BLaER1 (cell line): Measurements from ENCODE around the gene HACD4.
A peak's percentile ranks its signal among the peaks of the same experiment; 100 is the strongest.

ENCODE experiments used
- H3K27ac ChIP-seq: shearing (Covaris generic); formaldehyde crosslinking; 2 replicates; pipeline ENCODE4 v1.8.1; 2022
- H3K27me3 ChIP-seq: shearing (Covaris generic); formaldehyde crosslinking; 2 replicates; pipeline ENCODE4 v1.8.1; 2022
- H3K36me3 ChIP-seq: shearing (Covaris generic); formaldehyde crosslinking; 2 replicates; pipeline ENCODE4 v1.8.1; 2022
- H3K4me1 ChIP-seq: shearing (Covaris generic); formaldehyde crosslinking; 2 replicates; pipeline ENCODE4 v1.8.1; 2022
- H3K4me2 ChIP-seq: shearing (Covaris generic); formaldehyde crosslinking; 2 replicates; pipeline ENCODE4 v1.8.1; 2022
- H3K4me3 ChIP-seq: shearing (Covaris generic); formaldehyde crosslinking; 2 replicates; pipeline ENCODE4 v1.8.1; 2022
- H3K9ac ChIP-seq: shearing (Covaris generic); formaldehyde crosslinking; 2 replicates; pipeline ENCODE4 v1.8.1; 2022
- H3K9me3 ChIP-seq: shearing (Covaris generic); formaldehyde crosslinking; 2 replicates; pipeline ENCODE4 v1.8.1; 2022
- H4K20me1 ChIP-seq: shearing (Covaris generic); formaldehyde crosslinking; 2 replicates; pipeline ENCODE4 v1.8.1; 2022
- Cebpa-rat ChIP-seq: shearing (Covaris generic); IDR thresholded peaks from 2 replicates; pipeline ENCODE4 v1.8.1; 2022

Gene HACD4

DNA sequence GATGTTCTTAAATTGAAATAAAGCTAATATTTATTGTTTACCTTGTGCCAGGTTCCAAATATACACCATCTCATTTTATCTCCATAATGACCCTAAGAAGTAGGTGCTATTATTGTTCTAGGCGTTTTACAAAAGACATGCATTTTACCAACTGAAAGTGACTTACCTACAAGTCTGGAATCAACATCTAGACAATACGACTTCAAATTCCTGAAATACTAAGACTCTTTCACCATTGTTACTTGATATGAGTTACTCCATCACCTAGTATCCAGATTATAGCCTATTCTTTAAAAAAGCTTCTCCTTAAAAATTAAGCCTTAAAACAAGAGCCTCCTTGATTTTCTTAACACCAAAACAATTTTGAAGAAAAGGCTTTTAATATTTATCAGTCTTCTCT is 13.3 kb downstream of the HACD4 start:
- no peak for TF ChIP-seq Cebpa-rat
- Histone ChIP-seq H3K27ac (no peak overlapping the region), H3K36me3 (peaks cover 15% of the 10 kb centered on the region; the same call in 1 of the 2 replicates), H4K20me1 (no peaks in the 10 kb centered on the region), H3K4me2 (no peak overlapping the region), H3K9me3 (peaks cover 6% of the 10 kb centered on the region; the same call in 1 of the 2 replicates), H3K4me1 (no peaks in the 10 kb centered on the region), H3K9ac (no peak overlapping the region), H3K27me3 (no peaks in the 10 kb centered on the region), H3K4me3 (no peak overlapping the region)

- Histone ChIP-seq H3K27me3 (no peaks in the 10 kb centered on the region), H3K4me1 (no peaks in the 10 kb centered on the region), H4K20me1 (no peaks in the 10 kb centered on the region), H3K9ac (no peak overlapping the region), H3K4me3 (no peak overlapping the region), H3K9me3 (peaks cover under 1% of the 10 kb centered on the region; the same call in 1 of the 2 replicates), H3K36me3 (peaks cover 15% of the 10 kb centered on the region; the same call in 1 of the 2 replicates), H3K27ac (no peak overlapping the region), H3K4me2 (no peak overlapping the region)
- TF ChIP-seq Cebpa-rat: no peak
Measured at GRCh38 chr9:21016701-21017491, 14.5 kb downstream of the HACD4 start.

DNA sequence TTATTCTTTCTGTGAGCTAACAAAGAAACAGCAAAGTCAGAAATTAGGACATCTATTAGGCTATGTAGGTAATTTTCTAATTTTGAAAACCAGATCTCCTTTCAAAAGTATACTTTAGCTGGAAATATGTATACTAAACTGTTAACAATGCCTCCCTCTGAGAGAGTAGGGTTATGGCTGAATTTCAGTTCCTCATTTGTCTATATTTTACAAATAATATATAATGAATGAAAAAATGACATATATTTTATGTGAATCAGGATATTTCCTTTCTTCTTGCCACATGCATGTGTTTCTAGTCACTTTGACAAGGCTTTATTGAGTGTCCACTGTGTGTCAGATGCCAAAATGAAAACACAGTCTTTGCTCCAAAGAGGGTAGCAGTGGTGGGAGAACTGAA is 15.4 kb downstream of the HACD4 start:
- Histone ChIP-seq H3K4me3 (no peak overlapping the region), H3K36me3 (peaks cover 21% of the 10 kb centered on the region), H3K27ac (no peak overlapping the region), H3K4me2 (no peak overlapping the region), H3K4me1 (no peaks in the 10 kb centered on the region), H4K20me1 (no peaks in the 10 kb centered on the region), H3K27me3 (no peaks in the 10 kb centered on the region), H3K9ac (no peak overlapping the region), H3K9me3 (no peaks in the 10 kb centered on the region)
- TF ChIP-seq Cebpa-rat: no peak

- Histone ChIP-seq H3K4me1 (no peaks in the 10 kb centered on the region), H3K4me2 (no peak overlapping the region)
Measured at GRCh38 chr9:21015129-21015815, 16.2 kb downstream of the HACD4 start.

GRCh38 chr9:21002040-21002439 is 29.4 kb downstream of the HACD4 start:
- Histone ChIP-seq H3K36me3 (peaks cover 9% of the 10 kb centered on the region), H3K9me3 (peaks cover 13% of the 10 kb centered on the region; the same call in 1 of the 2 replicates), H3K27ac (no peak overlapping the region), H3K4me3 (no peak overlapping the region), H4K20me1 (no peaks in the 10 kb centered on the region), H3K4me1 (no peaks in the 10 kb centered on the region), H3K27me3 (no peaks in the 10 kb centered on the region), H3K4me2 (no peak overlapping the region), H3K9ac (no peak overlapping the region)
- TF ChIP-seq Cebpa-rat: no peak

More at GRCh38 chr9:21015129-21015815, 16.2 kb downstream of the HACD4 start:
- Histone ChIP-seq H3K4me3 (no peak overlapping the region), H3K27ac (no peak overlapping the region), H3K36me3 (peaks cover 29% of the 10 kb centered on the region), H3K9me3 (no peaks in the 10 kb centered on the region), H3K27me3 (no peaks in the 10 kb centered on the region), H3K9ac (no peak overlapping the region), H4K20me1 (no peaks in the 10 kb centered on the region)
- TF ChIP-seq Cebpa-rat: no peak

GRCh38 chr9:21001581-21001980 is 29.9 kb downstream of the HACD4 start:
- peaks cover 9% of the 10 kb centered on the region for H3K36me3 ChIP-seq
- peaks cover 13% of the 10 kb centered on the region; the same call in 1 of the 2 replicates for H3K9me3 ChIP-seq
- no peaks in the 10 kb centered on the region for H3K27me3 ChIP-seq
- TF ChIP-seq Cebpa-rat: no peak
- no peak overlapping the region for H3K27ac ChIP-seq
- H3K4me1 ChIP-seq: no peaks in the 10 kb centered on the region
- H3K4me3 ChIP-seq: no peak overlapping the region
- H3K9ac ChIP-seq: no peak overlapping the region
- no peaks in the 10 kb centered on the region for H4K20me1 ChIP-seq
- no peak overlapping the region for H3K4me2 ChIP-seq

DNA sequence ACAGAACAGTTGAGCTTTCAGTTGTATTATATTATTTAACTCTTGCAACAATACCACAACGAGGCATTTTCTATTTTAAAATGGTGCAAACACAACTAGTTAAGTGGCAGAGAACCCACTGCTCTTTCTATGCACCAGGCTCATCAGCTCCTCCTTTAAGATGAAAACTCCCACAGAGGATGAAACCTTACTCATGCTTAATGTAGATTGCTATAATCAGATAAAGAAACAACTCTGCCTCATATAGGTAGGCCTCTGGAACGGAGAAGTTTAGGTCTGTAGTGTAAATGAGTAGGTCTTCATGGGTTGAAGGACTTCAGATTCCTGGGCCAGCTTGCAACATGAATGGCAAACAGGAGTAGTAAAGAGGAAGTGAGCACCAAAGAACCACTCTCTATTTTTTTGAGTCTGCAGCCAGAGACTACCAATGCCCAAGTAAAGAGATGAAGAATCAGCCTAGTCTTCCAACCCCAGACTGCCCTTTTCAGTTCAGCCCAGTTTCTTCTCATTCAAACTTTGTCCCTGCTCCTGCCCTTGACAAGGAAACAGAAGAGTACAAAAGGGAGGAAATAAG is 33.9 kb downstream of the HACD4 start:
- H3K4me3 ChIP-seq: no peak overlapping the region
- no peak overlapping the region for H3K27ac ChIP-seq
- 0 out of 2 replicates have a peak, but pooled peaks cover 4% of the 10 kb centered on the region for H3K36me3 ChIP-seq
- H3K9me3 ChIP-seq: peaks cover 13% of the 10 kb centered on the region; the same call in 1 of the 2 replicates
- H3K27me3 ChIP-seq: no peaks in the 10 kb centered on the region
- peaks cover 20% of the 10 kb centered on the region for H3K4me1 ChIP-seq
- no peak overlapping the region for H3K9ac ChIP-seq
- TF ChIP-seq Cebpa-rat: no peak
- H4K20me1 ChIP-seq: no peaks in the 10 kb centered on the region
- H3K4me2 ChIP-seq: no peak overlapping the region

GRCh38 chr9:20996809-20997208 is 34.6 kb downstream of the HACD4 start:
- Histone ChIP-seq H3K9ac (no peak overlapping the region), H3K27ac (no peak overlapping the region), H4K20me1 (no peaks in the 10 kb centered on the region), H3K36me3 (0 out of 2 replicates have a peak, but pooled peaks cover 4% of the 10 kb centered on the region), H3K4me2 (no peak overlapping the region), H3K27me3 (no peaks in the 10 kb centered on the region), H3K4me1 (peaks cover 20% of the 10 kb centered on the region), H3K9me3 (peaks cover 11% of the 10 kb centered on the region; the same call in 1 of the 2 replicates), H3K4me3 (no peak overlapping the region)
- no peak for TF ChIP-seq Cebpa-rat

DNA sequence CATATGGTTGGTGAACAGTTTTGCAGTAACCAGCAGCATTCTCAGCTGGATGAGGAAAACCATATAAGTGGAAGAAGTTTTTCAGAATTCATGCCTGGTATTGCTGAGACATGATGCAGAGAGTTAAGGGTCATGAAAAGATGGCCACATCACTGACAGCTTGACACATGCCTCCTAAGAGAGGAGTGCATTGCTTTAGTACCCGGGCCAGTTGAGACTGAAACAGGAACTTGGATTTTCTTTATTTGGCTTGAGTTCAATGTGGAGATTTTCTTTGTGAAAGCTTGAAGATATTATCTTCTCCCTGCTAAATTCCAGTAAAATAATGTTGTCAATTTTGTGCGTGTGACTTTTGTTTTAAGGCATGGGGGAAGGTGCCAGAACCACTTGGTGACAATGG is 35.8 kb downstream of the HACD4 start:
- Histone ChIP-seq H4K20me1 (no peaks in the 10 kb centered on the region), H3K9ac (no peak overlapping the region), H3K4me2 (peak overlapping the region; percentile 36; the same call in 1 of the 2 replicates), H3K27me3 (no peaks in the 10 kb centered on the region), H3K4me1 (peaks cover 20% of the 10 kb centered on the region), H3K4me3 (no peak overlapping the region), H3K27ac (no peak overlapping the region), H3K36me3 (peaks cover 7% of the 10 kb centered on the region), H3K9me3 (no peaks in the 10 kb centered on the region)
- no peak for TF ChIP-seq Cebpa-rat

GRCh38 chr9:20994486-20994885 is 37.0 kb downstream of the HACD4 start:
- Histone ChIP-seq H3K27ac (no peak overlapping the region), H3K36me3 (peaks cover 14% of the 10 kb centered on the region), H4K20me1 (no peaks in the 10 kb centered on the region), H3K9ac (no peak overlapping the region), H3K9me3 (no peaks in the 10 kb centered on the region), H3K27me3 (no peaks in the 10 kb centered on the region), H3K4me3 (no peak overlapping the region), H3K4me1 (peaks cover 20% of the 10 kb centered on the region), H3K4me2 (peak overlapping the region; percentile 36)
- no peak for TF ChIP-seq Cebpa-rat
